Measurements from ENCODE around the gene FSTL5.

DNA sequence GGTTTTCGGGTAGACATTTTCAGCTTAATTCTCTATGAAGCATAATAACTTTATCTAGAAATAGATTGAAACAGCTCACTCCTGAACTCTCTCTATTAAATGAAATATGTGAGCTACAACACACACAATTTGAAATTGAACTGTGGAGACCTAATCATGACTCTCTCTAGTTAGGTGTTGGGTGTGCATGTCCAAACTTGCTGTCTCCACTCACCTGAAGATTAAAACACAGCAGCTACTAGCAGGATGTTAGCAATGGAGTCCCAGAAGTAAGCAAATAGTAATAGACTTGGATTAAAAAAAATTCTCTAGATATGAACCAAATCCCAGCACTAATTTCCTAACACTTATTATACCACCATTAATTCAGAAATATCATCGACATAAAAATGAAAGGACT, 173.1 kb downstream of the FSTL5 start:
- TF ChIP-seq, protein P1, sequence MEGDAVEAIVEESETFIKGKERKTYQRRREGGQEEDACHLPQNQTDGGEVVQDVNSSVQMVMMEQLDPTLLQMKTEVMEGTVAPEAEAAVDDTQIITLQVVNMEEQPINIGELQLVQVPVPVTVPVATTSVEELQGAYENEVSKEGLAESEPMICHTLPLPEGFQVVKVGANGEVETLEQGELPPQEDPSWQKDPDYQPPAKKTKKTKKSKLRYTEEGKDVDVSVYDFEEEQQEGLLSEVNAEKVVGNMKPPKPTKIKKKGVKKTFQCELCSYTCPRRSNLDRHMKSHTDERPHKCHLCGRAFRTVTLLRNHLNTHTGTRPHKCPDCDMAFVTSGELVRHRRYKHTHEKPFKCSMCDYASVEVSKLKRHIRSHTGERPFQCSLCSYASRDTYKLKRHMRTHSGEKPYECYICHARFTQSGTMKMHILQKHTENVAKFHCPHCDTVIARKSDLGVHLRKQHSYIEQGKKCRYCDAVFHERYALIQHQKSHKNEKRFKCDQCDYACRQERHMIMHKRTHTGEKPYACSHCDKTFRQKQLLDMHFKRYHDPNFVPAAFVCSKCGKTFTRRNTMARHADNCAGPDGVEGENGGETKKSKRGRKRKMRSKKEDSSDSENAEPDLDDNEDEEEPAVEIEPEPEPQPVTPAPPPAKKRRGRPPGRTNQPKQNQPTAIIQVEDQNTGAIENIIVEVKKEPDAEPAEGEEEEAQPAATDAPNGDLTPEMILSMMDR (IDR thresholded peaks at IDR 0.05): no peak
- no peak for TF ChIP-seq POLR2A (IDR thresholded peaks at IDR 0.05)

Measured in esophagus squamous epithelium (tissue), 4 donors.